ENCODE results near the gene HOXB3. TPM values are rescaled to one million over a fixed set of nuclear protein-coding genes. Genes with fewer than 3 reads are reported as not detected.

Gene HOXB3
- polyA plus RNA-seq, 4 donors: 112 to 237 (median 181) TPM

GRCh38 chr17:48559840-48560817 is 29.9 kb downstream of the HOXB3 start:
- no peak for DNase-seq (ENCODE audit: low read depth in 4 of 4, low spot score in 2 of 4)

DNA sequence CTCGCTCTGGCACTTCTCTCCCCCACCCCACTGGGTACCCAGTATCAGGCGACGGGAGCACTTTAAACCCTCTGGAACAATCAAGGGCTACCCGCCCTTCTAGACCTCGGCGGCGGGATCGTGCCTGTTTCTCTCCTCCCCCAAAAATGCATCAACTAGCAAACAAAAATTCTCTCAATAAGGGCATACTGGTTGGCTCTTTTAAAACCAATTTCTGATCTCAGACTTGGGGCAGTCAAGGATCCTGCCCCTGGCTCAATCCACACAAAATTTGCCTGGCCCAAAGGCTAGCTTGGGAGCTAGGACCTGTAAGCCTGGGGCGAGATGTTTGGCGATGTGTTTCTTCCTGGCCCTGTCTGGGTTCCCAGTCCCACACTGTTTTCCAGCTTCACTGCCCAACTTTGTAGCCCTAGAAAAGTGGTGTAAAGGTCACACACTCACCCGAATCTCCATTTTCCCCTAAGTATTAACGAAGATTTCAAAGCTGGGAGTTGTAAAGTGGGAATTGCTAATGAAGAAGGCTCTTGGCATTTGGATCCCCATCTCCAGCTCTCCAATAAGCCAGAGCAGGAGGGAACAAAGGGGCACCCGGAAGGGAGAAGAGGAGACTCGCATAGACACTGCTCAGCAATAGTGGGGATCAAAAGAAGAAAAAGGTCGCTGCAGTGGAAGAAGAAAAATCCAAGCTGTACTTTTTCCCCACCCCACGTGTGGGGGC is 30.8 kb downstream of the HOXB3 start:
- DNase-seq (ENCODE audit: low read depth in 4 of 4, low spot score in 2 of 4): no peak

GRCh38 chr17:48558831-48559121 is 31.3 kb downstream of the HOXB3 start:
- no peak for DNase-seq (ENCODE audit: low read depth in 4 of 4, low spot score in 2 of 4)

DNA sequence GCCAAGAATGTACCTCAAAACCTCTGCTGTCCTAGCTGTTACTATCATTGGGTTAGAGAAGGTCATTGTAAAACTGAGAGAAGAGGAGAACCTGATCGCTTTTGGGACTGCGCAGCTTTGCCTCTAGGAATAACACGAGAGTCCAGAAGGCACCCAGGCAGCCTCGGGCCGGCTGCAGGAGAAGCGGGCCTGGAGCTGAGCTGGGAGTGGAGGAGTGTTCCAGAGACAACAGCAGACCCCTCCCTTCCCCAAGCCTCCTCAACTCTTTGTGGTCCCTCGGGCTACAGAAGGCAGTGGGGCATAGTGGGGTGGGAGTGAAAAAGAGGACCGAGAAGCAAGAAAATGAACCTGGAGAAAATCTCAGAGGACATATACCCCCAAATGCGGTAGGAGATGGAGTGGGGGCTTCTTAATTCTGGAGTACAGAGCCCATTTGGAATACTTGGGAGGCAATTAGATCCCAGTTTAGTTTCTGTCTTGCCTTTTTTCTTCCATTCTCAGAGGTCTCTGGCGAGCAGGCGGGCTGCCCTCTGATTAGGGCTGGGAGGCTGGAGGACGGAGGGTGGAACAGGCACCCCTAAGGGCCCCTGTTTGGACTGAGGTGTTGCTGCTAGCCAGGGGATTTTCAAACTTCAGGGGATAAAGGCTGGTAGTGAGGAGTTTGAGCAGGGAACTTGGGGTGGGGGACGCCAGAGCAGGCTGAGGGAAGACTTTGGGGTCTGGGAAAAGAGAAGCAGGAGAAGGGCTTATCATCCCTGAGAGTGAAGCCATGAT is 31.8 kb downstream of the HOXB3 start:
- DNase-seq (ENCODE audit: low read depth in 4 of 4, low spot score in 2 of 4): no peak

DNA sequence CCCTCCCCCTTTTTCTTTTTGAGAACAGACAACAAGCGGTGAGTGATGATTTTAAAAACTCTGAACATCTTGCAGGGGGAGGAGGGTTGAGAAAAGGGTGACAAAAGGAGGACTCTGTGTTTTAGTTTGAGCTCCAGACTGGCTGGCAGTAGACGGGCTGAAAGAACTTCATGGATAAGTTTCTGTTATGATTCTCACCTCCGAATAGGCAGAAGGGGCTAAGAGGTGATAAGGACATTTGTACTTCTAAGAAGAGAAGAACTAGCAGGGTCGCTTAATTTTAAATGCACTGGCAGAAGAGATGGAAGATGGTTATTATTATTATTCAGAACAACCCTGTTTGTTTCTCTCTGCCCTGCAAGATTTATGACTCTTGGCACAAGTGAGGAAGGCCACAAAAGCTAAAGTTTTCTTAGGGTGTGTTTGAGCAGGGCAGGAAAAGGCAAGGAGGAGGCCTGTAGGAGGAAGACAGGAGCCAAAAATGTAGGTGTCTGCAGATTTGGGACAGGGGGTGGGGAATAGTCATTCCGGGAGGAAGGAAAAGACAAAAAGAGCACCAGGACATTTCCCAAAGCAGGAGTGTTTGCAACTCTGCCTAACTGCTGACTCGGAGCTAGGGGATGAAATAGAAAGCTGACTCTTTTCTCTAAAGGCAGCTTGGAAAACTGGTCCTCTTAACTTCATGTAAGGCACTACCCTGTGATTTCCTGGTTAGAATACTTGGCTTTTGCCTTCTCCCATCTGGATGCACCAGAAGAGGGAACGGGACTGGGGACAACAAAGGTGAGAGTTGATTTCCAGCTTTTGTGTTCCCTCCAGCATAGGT is 33.3 kb downstream of the HOXB3 start:
- no peak for DNase-seq (ENCODE audit: low read depth in 4 of 4, low spot score in 2 of 4)

- DNase-seq (ENCODE audit: low read depth in 4 of 4, low spot score in 2 of 4): no peak
These were observed 33.8 kb downstream of the HOXB3 start for GRCh38 chr17:48556229-48556575.

- DNase-seq (ENCODE audit: low read depth in 4 of 4, low spot score in 2 of 4): peak in 2 of 4 donors; percentile 91 to 95
These were observed 34.5 kb downstream of the HOXB3 start for GRCh38 chr17:48555258-48556228.

- peak in 1 of 4 donors; percentile 8 for DNase-seq (ENCODE audit: low read depth in 4 of 4, low spot score in 2 of 4)
These were observed 35.4 kb downstream of the HOXB3 start for GRCh38 chr17:48554412-48555257.

GRCh38 chr17:48553826-48554225 is 36.2 kb downstream of the HOXB3 start:
- DNase-seq (ENCODE audit: low read depth in 4 of 4, low spot score in 2 of 4): peak in 1 of 4 donors; percentile 19

DNA sequence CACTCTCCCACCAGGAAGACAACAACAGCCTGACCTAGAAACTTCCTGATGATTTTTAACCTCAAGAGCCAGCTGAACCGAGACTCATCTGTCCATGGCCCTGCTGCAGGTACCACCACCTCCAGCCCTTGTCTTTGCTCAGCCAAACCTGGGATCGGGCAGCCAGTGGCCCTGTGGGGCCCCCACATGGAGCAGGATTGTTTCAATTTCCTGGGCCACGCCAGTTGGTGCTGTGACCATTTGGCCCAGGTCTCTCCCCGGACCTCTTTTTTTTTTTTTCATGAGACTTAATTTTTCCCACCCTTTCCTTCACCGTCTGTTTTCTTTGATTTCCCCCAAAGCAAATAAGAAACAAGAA is 36.9 kb downstream of the HOXB3 start:
- DNase-seq (ENCODE audit: low read depth in 4 of 4, low spot score in 2 of 4): peak in 1 of 4 donors; percentile 35

DNA sequence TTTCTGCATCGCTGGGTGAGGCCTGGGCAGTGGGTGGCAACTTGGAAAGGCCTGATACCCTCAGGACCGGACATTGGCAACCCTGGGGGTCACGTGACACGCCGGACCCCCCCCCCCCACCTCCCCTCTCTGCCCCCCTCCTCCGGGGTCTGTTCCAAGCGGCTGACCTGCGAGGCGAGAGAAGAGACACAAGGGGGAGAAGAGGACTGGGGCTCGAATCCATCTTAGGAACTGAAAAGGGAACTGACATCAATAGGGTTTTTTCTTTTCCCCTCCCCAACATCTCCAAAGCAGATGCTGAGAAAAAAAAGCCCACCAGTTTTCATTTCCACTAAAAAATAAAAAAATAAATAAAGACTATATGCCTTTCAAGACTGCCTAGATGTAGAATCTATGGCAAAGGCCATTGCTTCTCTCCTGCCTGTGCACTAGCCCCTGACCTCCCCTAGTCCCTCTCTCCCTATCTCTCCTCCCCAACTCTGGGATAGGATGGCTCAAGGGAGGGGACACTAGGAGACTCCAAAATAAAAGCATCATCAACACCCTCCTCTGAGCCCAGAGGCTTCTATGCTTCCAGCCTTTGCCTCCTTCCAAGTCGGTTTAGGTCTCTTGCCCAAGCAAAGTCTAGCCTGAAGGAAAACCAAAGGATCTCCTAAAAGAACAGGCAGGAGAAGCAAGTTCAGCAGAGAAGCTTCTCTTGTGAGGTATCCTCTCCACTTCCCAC is 37.4 kb downstream of the HOXB3 start:
- peak in 1 of 4 donors; percentile 45 for DNase-seq (ENCODE audit: low read depth in 4 of 4, low spot score in 2 of 4)

DNA sequence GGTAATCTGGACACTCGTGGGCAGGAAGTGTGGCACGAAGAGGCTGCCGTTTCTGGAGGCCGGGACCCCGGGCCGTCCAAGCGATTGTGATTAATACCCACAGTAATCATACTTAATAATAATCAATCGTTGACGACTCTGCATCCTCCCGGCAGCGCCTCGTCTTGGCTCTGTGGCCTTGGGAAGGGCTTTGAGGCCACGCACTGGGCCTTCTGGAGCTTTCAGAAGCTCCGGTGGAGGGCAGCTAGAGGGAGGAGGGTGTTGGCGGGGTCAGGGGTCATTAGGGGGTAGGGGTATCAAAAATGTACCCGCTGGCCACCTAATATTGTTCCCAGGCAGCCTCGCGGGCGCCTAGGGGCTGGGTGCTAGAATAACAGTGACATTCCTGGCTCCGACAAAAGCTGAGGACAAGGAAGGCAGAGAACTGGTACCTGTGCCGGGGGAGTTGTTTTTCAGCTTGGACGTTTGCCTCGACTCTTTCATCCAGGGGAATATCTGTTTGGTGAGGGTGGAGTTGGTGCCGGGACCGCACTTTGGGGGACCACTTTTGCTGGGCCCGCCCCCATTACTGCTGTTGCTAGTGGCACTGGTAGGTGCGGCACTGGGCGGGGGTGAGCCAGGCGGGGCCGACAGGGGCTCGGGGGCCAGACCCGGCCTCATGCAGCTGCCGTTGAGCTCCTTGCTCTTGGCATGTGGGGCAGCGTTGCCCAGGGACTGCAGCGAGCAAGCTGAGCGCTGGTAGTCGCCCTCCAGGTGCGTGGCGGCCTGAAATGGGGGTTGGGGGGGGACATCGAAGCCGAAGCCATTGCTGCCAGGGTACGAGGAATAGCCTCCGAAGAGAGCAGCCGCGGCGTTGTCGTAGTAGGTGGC is 38.2 kb downstream of the HOXB3 start:
- peak in 1 of 4 donors; percentile 26 for DNase-seq (ENCODE audit: low read depth in 4 of 4, low spot score in 2 of 4)

GRCh38 chr17:48551214-48551555 is 38.9 kb downstream of the HOXB3 start:
- no peak for DNase-seq (ENCODE audit: low read depth in 4 of 4, low spot score in 2 of 4)

DNA sequence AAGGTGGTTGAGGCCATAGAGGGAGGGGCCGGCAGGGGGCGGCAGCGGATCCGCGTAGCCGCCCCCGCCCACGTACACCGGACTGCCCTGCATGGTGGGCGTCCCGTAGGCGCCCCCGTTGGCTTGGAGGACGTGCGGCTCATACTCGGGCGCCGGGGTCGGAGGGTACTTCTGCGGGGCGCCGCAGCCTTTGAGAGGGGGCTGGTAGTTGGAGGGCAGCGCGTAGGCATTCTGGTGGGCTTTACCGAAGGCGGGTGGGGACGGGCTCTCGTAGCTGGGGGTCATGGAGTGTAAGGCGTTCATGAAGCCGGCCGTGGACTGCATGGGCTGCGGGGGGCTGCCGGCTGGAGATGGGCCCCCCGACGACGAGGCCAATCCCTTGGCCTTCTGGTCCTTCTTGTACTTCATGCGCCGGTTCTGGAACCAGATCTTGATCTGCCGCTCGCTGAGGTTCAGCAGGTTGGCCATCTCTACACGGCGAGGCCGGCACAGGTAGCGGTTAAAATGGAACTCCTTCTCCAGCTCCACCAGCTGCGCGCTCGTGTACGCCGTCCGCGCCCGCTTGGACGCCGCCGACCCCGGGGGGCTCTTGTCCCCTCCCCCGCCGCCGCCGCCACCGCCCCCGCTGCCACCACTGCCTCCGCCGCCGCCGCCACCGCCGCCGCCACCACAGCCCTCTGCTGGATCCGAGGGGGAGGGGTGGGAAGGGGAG is 39.4 kb downstream of the HOXB3 start:
- no peak for DNase-seq (ENCODE audit: low read depth in 4 of 4, low spot score in 2 of 4)

DNA sequence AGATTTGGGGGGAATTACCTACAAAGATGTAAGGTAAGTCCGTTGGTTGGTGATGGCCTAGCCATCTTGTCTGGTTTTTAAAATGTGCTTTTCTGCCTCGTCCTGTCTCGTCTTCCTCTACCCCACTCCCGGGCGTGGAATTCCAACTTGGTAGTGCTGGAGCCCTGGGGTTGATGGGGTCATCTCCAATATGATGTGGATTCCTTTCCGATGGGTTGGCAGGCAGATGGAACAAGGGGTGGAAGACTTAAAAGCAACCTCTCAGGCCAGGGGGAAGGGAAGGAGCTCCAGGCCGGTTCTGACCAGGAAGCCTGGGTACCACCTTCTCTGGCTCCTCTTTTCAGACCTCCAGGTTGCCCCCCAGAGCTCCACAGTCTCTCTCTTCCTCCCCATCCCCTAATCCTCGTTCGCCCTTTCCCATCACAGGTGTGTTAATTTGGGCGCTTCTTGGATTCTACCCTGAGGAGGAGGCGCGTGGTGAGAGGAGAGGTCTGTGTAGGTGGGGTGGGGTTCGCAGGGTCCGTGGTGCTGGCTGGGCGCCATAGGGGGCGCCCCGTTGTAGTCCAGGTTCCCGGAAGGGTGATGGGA is 40.0 kb downstream of the HOXB3 start:
- no peak for DNase-seq (ENCODE audit: low read depth in 4 of 4, low spot score in 2 of 4)

DNA sequence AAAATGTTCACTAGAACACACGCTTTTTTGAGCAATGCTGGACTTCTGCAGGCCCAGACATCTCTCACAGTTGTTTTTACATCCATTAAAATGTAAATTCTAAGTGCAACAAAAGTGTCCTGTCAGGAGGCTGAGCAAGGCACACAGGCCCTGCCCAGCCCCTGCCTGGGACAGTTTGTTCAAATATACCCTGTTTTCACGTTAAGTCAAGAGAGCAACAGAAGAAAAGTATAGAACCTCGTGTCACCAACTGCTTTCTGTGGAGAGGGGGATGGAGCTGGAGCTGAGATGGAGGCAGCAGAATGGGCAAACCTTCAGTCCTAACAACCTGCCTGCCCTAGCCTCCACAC is 40.8 kb downstream of the HOXB3 start:
- no peak for DNase-seq (ENCODE audit: low read depth in 4 of 4, low spot score in 2 of 4)
